ENCODE measurements around the gene NHERF1. TPM values are rescaled to one million over a fixed set of nuclear protein-coding genes. Genes with fewer than 3 reads are reported as not detected.

NHERF1 gene
- total and polyA plus RNA-seq, 2 of the 4 experiments (the other 2 are of a cell fraction), result 3.8 to 11.8 TPM

- no peak overlapping the region for H3K23ac ChIP-seq (ENCODE audit: low read depth, low read length)
- H3K36me3 ChIP-seq (ENCODE audit: control insufficient read depth, insufficient read depth, low read length), result no peaks in the 10 kb centered on the region
- no peak overlapping the region for H3K4me3 ChIP-seq (ENCODE audit: insufficient read depth, low read depth, low read length)
- H3K9me3 ChIP-seq (ENCODE audit: control insufficient read depth, insufficient read depth, low read length), result no peaks in the 10 kb centered on the region
- TF ChIP-seq SMC3 (IDR thresholded peaks at IDR 0.05; ENCODE audit: low read depth, low read length), result no peak
- no peak for TF ChIP-seq RFX5 (IDR thresholded peaks at IDR 0.05; ENCODE audit: low read depth, low read length)
- no peak for TF ChIP-seq USF2 (IDR thresholded peaks at IDR 0.05; ENCODE audit: low read depth, low read length)
- TF ChIP-seq CTCF (conservative IDR thresholded peaks at IDR 0.05; ENCODE audit: low read depth, low read length), result no peak
- TF ChIP-seq MXI1 (IDR thresholded peaks at IDR 0.05; ENCODE audit: borderline replicate concordance, low read depth, low read length), result no peak
- TF ChIP-seq RAD21 (IDR thresholded peaks at IDR 0.05; ENCODE audit: low read length), result no peak
- H3K4ac ChIP-seq (ENCODE audit: low read depth, low read length), result no peak overlapping the region
- dilution Hi-C loops (cut with HindIII; ENCODE audit: low sequenced_read_pairs, unreplicated experiment), result no loop called here
- ATAC-seq (ENCODE audit: low read depth) (no peak), DNase-seq (no peak)
- H4K8ac ChIP-seq (ENCODE audit: low read depth in 2 of 2, low read length in 2 of 2), result no peak overlapping the region
- no peak overlapping the region for H4K5ac ChIP-seq (ENCODE audit: low read depth, low read length)
- H3K27ac ChIP-seq (ENCODE audit: insufficient read depth, low read length), result no peak overlapping the region
- H4K20me1 ChIP-seq (ENCODE audit: insufficient read depth, low read length), result no peaks in the 10 kb centered on the region
- H3K9me1 ChIP-seq (ENCODE audit: insufficient read depth, low read length), result 0 out of 2 replicates have a peak, but pooled peaks cover 3% of the 10 kb centered on the region
- H3K18ac ChIP-seq (ENCODE audit: low read depth, low read length), result no peak overlapping the region
- H3K9ac ChIP-seq (ENCODE audit: low read depth, low read length), result no peak overlapping the region
- no TSS peak for BruUV-seq (replicated peaks)
- H3K27me3 ChIP-seq (ENCODE audit: control insufficient read depth, insufficient read depth, low read length), result peaks cover 37% of the 10 kb centered on the region
- H2BK120ac ChIP-seq (ENCODE audit: low read depth, low read length), result no peak overlapping the region
- H3K4me2 ChIP-seq (ENCODE audit: low read depth, low read length), result no peak overlapping the region
- ChIA-PET CTCF (no interaction called here), POLR2A (ENCODE audit: unreplicated experiment) (no interaction called here)
- peaks cover 7% of the 10 kb centered on the region; the same call in 1 of the 2 replicates for H3K4me1 ChIP-seq (ENCODE audit: control insufficient read depth, insufficient read depth, low read length)
- no peak overlapping the region for H2BK5ac ChIP-seq (ENCODE audit: low read depth, low read length, poor library complexity, severe bottlenecking)
- no peaks in the 10 kb centered on the region for H3K79me1 ChIP-seq (ENCODE audit: low read depth in 1 of 2, low read length in 2 of 2)
- intact Hi-C loops (cut with micrococcal nuclease), result no loop called here
- H3K56ac ChIP-seq (ENCODE audit: extremely low read depth, insufficient read depth, low read length), result no peak overlapping the region
- H2AK9ac ChIP-seq (replicated peaks; ENCODE audit: low read depth, low read length, poor library complexity), result no peak overlapping the region
- no peak overlapping the region for H2BK20ac ChIP-seq (ENCODE audit: low read depth, low read length)
- no peak overlapping the region for H4K91ac ChIP-seq (ENCODE audit: insufficient read depth, low read depth, low read length)
- in situ Hi-C loops (cut with MboI; ENCODE audit: low sequenced_read_pairs), result loop anchor here (5.0 to 10.0 kb wide), 2 partner anchors 126 to 214 kb away; no protein-coding TSS in a partner anchor
- 82% methylated on average over 7 of the region's 17 CpGs; no CpG with 5 or more reads in 1 of the 2 experiments for WGBS, 2 experiments (ENCODE audit: extremely low coverage in 2 of 2, insufficient read length in 1 of 2)
- no peak overlapping the region for H3K14ac ChIP-seq (replicated peaks; ENCODE audit: low read depth, low read length)
- H2BK15ac ChIP-seq (ENCODE audit: low read depth, low read length), result no peak overlapping the region
- H2AK5ac ChIP-seq (ENCODE audit: low read depth, low read length), result no peak overlapping the region
- no peak overlapping the region for H2AFZ ChIP-seq (replicated peaks; ENCODE audit: low read length, poor library complexity)
These were observed 7.6 kb upstream of the NHERF1 start for GRCh38 chr17:74740641-74741387.
